ENCODE results near the gene CRCP. TPM values are rescaled to one million over a fixed set of nuclear protein-coding genes. Genes with fewer than 3 reads are reported as not detected.

The CRCP gene
- total RNA-seq, 1 donor from 2014 or later: 19.2 TPM

DNA sequence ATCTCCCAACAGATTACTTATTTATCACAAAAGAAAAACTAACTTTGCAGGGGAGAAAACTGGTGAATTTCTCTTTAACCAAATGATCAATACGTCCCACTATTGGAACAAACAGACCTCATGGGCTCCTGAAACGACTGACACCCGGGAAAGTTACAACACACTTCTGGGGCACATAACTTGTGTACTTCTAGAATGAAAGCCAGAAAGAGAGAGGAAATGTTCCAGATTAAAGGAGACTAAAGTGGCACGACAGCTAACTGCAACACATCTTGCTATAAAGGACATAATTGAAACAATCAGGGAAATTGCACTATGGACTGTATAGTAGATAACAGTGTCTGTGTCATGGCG is 75.8 kb downstream of the CRCP start:
- H3K4me3 Mint-ChIP-seq (ENCODE audit: unreplicated experiment): no peak overlapping the region
- H3K27me3 Mint-ChIP-seq (ENCODE audit: unreplicated experiment): no peaks in the 10 kb centered on the region
- peaks cover 7% of the 10 kb centered on the region for H3K36me3 Mint-ChIP-seq (ENCODE audit: low read depth, unreplicated experiment)
- no peak for DNase-seq (ENCODE audit: low spot score)
- TF ChIP-seq, protein P1, sequence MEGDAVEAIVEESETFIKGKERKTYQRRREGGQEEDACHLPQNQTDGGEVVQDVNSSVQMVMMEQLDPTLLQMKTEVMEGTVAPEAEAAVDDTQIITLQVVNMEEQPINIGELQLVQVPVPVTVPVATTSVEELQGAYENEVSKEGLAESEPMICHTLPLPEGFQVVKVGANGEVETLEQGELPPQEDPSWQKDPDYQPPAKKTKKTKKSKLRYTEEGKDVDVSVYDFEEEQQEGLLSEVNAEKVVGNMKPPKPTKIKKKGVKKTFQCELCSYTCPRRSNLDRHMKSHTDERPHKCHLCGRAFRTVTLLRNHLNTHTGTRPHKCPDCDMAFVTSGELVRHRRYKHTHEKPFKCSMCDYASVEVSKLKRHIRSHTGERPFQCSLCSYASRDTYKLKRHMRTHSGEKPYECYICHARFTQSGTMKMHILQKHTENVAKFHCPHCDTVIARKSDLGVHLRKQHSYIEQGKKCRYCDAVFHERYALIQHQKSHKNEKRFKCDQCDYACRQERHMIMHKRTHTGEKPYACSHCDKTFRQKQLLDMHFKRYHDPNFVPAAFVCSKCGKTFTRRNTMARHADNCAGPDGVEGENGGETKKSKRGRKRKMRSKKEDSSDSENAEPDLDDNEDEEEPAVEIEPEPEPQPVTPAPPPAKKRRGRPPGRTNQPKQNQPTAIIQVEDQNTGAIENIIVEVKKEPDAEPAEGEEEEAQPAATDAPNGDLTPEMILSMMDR (IDR thresholded peaks at IDR 0.05; ENCODE audit: unreplicated experiment): no peak
- no peaks in the 10 kb centered on the region for H3K9me3 Mint-ChIP-seq (ENCODE audit: unreplicated experiment)
- no peaks in the 10 kb centered on the region for H3K4me1 Mint-ChIP-seq (ENCODE audit: unreplicated experiment)
- H3K27ac Mint-ChIP-seq (ENCODE audit: unreplicated experiment): no peak overlapping the region

DNA sequence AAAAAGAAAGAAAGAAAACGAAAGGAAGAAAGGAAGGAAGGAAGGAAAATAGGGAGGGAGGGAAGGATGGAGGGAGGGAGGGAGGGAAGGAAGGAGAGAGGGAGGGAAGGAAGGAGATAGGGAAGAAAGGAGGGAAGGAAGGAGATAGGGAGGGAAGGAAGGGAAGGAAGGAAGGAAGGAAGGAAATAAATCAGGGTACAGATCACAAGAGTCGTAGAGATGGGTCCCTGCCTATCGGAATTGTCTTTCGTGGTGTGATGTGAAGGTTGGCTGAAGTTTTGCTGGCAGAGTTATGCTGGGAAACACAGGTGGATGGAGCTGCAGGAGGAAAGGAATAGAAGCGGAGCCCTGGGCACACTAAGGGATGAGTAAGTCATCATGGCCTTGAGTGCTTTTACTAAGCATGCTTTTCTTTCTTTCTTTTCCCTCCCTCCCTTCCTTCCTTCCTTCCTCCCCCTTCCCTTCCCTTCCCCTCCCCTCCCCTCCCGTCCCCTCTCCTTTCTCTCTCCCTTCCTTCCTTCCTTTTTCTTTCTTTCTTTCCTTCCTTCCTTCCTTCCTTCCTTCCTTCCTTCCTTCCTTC is 78.6 kb downstream of the CRCP start:
- H3K4me3 Mint-ChIP-seq (ENCODE audit: unreplicated experiment): no peak overlapping the region
- TF ChIP-seq, protein P1 (IDR thresholded peaks at IDR 0.05; ENCODE audit: unreplicated experiment): no peak
- peaks cover 4% of the 10 kb centered on the region for H3K36me3 Mint-ChIP-seq (ENCODE audit: low read depth, unreplicated experiment)
- H3K27me3 Mint-ChIP-seq (ENCODE audit: unreplicated experiment): no peaks in the 10 kb centered on the region
- no peak for DNase-seq (ENCODE audit: low spot score)
- no peaks in the 10 kb centered on the region for H3K9me3 Mint-ChIP-seq (ENCODE audit: unreplicated experiment)
- no peak overlapping the region for H3K27ac Mint-ChIP-seq (ENCODE audit: unreplicated experiment)
- no peaks in the 10 kb centered on the region for H3K4me1 Mint-ChIP-seq (ENCODE audit: unreplicated experiment)

DNA sequence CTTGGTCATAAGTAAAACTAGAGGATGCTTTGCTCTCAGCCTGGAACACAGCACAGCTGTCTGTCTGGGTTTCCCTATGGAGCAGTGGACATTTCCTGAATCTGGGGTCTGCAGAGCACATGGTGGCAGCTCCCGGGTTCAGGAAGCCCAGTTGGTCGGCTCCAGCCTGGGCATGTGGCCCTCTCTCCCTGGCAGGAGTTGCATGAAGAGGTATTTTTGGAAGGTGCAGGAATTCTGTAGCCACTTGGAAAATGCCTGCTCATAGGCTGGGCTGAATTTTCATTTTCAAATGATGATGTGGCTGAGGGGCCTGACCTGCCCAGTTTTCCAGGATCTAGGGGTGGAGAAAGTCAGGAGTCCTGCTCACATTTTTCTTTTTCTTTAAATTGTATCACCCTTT is 83.8 kb downstream of the CRCP start:
- Mint-ChIP-seq H3K36me3 (ENCODE audit: low read depth, unreplicated experiment) (no peaks in the 10 kb centered on the region), H3K4me1 (ENCODE audit: unreplicated experiment) (no peaks in the 10 kb centered on the region), H3K27ac (ENCODE audit: unreplicated experiment) (no peak overlapping the region), H3K9me3 (ENCODE audit: unreplicated experiment) (no peaks in the 10 kb centered on the region), H3K27me3 (ENCODE audit: unreplicated experiment) (no peaks in the 10 kb centered on the region), H3K4me3 (ENCODE audit: unreplicated experiment) (no peak overlapping the region)
- TF ChIP-seq, protein P1 (IDR thresholded peaks at IDR 0.05; ENCODE audit: unreplicated experiment): no peak
- DNase-seq (ENCODE audit: low spot score): no peak

DNA sequence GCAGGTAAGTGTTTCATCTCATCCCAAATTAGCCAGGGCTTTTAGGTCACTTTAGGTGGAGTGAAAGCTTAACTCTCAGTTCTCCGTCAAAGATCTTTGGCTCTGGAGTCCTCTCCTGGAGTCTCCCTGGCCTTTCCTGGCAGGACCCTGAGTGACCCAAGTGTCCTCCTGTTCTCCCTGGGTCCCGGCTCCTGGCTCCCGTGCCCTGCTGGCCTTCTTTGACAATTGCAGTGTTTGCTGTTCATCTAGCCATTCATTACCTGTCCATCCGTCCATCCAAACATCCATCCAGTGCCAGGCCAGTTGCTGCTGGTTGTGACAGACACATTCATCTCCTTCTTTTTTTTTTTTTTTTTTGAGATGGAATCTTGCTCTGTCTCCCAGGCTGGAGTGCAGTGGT is 84.3 kb downstream of the CRCP start:
- TF ChIP-seq, protein P1 (IDR thresholded peaks at IDR 0.05; ENCODE audit: unreplicated experiment): no peak
- no peak for DNase-seq (ENCODE audit: low spot score)

DNA sequence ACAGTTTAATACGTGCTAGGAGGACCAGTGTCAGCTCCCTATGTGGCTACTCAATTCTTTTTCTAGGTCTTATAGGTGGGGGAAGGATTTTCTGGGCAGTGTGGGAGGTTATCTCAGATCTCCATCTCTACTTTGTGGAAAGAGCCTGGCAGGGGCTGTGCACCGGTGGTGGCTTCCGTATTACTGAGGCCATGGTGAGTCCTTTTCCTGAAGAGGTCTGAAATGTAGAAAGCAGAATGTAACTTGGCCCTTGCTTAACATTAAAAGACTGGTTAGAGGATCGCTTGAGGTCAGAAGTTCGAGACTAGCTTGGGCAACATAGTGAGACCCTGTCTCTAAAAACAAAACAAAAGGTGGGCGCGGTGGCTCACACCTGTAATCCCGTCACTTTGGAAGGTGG is 87.8 kb downstream of the CRCP start:
- Mint-ChIP-seq H3K27me3 (ENCODE audit: unreplicated experiment) (peaks cover 12% of the 10 kb centered on the region), H3K9me3 (ENCODE audit: unreplicated experiment) (no peaks in the 10 kb centered on the region), H3K4me1 (ENCODE audit: unreplicated experiment) (peaks cover 7% of the 10 kb centered on the region)

More for the DNA sequence above, 84.3 kb downstream of the CRCP start:
- Mint-ChIP-seq H3K36me3 (ENCODE audit: low read depth, unreplicated experiment) (no peaks in the 10 kb centered on the region), H3K9me3 (ENCODE audit: unreplicated experiment) (no peaks in the 10 kb centered on the region), H3K27ac (ENCODE audit: unreplicated experiment) (no peak overlapping the region), H3K4me3 (ENCODE audit: unreplicated experiment) (no peak overlapping the region), H3K27me3 (ENCODE audit: unreplicated experiment) (peaks cover 1% of the 10 kb centered on the region), H3K4me1 (ENCODE audit: unreplicated experiment) (no peaks in the 10 kb centered on the region)

More for the DNA sequence above, 87.8 kb downstream of the CRCP start:
- no peak for DNase-seq (ENCODE audit: low spot score)
- TF ChIP-seq, protein P1 (IDR thresholded peaks at IDR 0.05; ENCODE audit: unreplicated experiment): no peak
- no peak overlapping the region for H3K4me3 Mint-ChIP-seq (ENCODE audit: unreplicated experiment)
- no peak overlapping the region for H3K27ac Mint-ChIP-seq (ENCODE audit: unreplicated experiment)
- H3K36me3 Mint-ChIP-seq (ENCODE audit: low read depth, unreplicated experiment): no peaks in the 10 kb centered on the region

Other genes with a start within 250 kb of the CRCP start
- 22.9 TPM for gene VKORC1L1, start 241.8 kb upstream of the CRCP start, total RNA-seq (ENCODE audit: unreplicated experiment)
- gene GUSB, start 132.6 kb upstream of the CRCP start, total RNA-seq (ENCODE audit: unreplicated experiment): 53.6 TPM
- 48.3 TPM for gene ASL, start 39.0 kb upstream of the CRCP start, total RNA-seq (ENCODE audit: unreplicated experiment)
- gene TPST1, start 90.5 kb downstream of the CRCP start, total RNA-seq (ENCODE audit: unreplicated experiment): 17.7 TPM